PC-9 (cell line): ENCODE results near the gene DNAAF5. TPM values are rescaled to one million over a fixed set of nuclear protein-coding genes. Genes with fewer than 3 reads are reported as not detected.

ENCODE experiments used
- BruUV-seq: library from RNA; stranded (reverse); fragments of 400-500 nt; replicated peaks from 2 replicates; lab custom pipeline; 2021; lab: Mats Ljungman, UMichigan
- CTCF ChIA-PET: fragments of 300-600 bp; sonication (Branson Sonifier 250); formaldehyde crosslinking; loops from one replicate; lab custom pipeline; 2022; ENCODE audit warnings: antibody characterized with exemption; lab: Charles Lee
- POLR2A ChIA-PET: fragments of 300-600 bp; sonication (Branson Sonifier 250); formaldehyde crosslinking; loops from one replicate; lab custom pipeline; 2022; ENCODE audit warnings: antibody characterized with exemption; ENCODE audit not compliant: unreplicated experiment; lab: Charles Lee
- DNase-seq, 2 experiments: peaks; one replicate each; pipeline versions ENCODE4 v3.0.0 to v3.0.0-alpha.2; 2015 to 2022; ENCODE audit warnings: mixed read lengths in 1 of 2
- H2AFZ ChIP-seq: fragments of 200-600 bp; sonication (generic); 2 replicates; pipeline ENCODE4 v1.8.1; 2017; ENCODE audit warnings: antibody characterized with exemption
- H3F3A ChIP-seq: fragments of 200-600 bp; sonication (generic); 2 replicates; pipeline ENCODE4 v1.8.1; 2017; ENCODE audit warnings: antibody characterized with exemption, mild to moderate bottlenecking, low read depth; ENCODE audit not compliant: insufficient read depth
- H3K27ac ChIP-seq: fragments of 200-600 bp; sonication (generic); 2 replicates; pipeline ENCODE4 v1.6.1; 2016; ENCODE audit warnings: mixed run types
- H3K27me3 ChIP-seq: fragments of 200-600 bp; sonication (generic); 2 replicates; pipeline ENCODE4 v1.6.1; 2016; ENCODE audit warnings: low read depth, mixed run types; ENCODE audit not compliant: insufficient read depth
- H3K36me3 ChIP-seq: fragments of 200-600 bp; sonication (generic); 2 replicates; pipeline ENCODE4 v1.6.1; 2016; ENCODE audit warnings: low read depth, mixed run types
- H3K4me1 ChIP-seq: fragments of 200-600 bp; sonication (generic); replicated peaks from 2 replicates; pipeline ENCODE4 v1.6.1; 2016; ENCODE audit warnings: mixed run types; ENCODE audit not compliant: insufficient read depth
- H3K4me2 ChIP-seq: fragments of 200-600 bp; sonication (generic); 2 replicates; pipeline ENCODE4 v1.6.1; 2017; ENCODE audit warnings: mixed run types
- H3K4me3 ChIP-seq: fragments of 200-600 bp; sonication (generic); 2 replicates; pipeline ENCODE4 v1.6.1; 2016; ENCODE audit warnings: mixed run types
- H3K79me2 ChIP-seq: fragments of 200-600 bp; sonication (generic); 2 replicates; pipeline ENCODE4 v1.6.1; 2017; ENCODE audit warnings: low read depth, mixed run types
- H3K9me2 ChIP-seq: fragments of 200-600 bp; sonication (generic); 2 replicates; pipeline ENCODE4 v1.8.1; 2017; ENCODE audit warnings: mild to moderate bottlenecking; ENCODE audit not compliant: insufficient read depth
- H3K9me3 ChIP-seq: fragments of 200-600 bp; sonication (generic); 2 replicates; pipeline ENCODE4 v1.8.1; 2016; ENCODE audit warnings: low read depth; ENCODE audit not compliant: insufficient read depth
- H4K20me1 ChIP-seq: fragments of 200-600 bp; sonication (generic); 2 replicates; pipeline ENCODE4 v1.8.1; 2017; ENCODE audit not compliant: insufficient read depth
- CTCF ChIP-seq: fragments of 200-600 bp; sonication (generic); conservative IDR thresholded peaks from 2 replicates; pipeline ENCODE4 v1.6.1; 2017; ENCODE audit warnings: mixed run types, antibody characterized with exemption, mild to moderate bottlenecking, moderate library complexity
- EZH2 ChIP-seq: fragments of 200-600 bp; sonication (generic); IDR thresholded peaks from 2 replicates; pipeline ENCODE4 v1.8.0; 2017; ENCODE audit warnings: antibody characterized with exemption, low read depth
- intact Hi-C: fragments of 100-400 bp; cut with micrococcal nuclease; formaldehyde crosslinking; loops from one replicate; pipeline ENCODE4 v1.10.0; 2022; ENCODE audit not compliant: unreplicated experiment
- total RNA-seq: library from RNA; stranded (reverse); gene quantifications from 2 replicates; pipeline ENCODE4 v1.2.3, GENCODE V29; 2021

The DNAAF5 gene
- total RNA-seq, 1 experiment from 2014 or later, result 63.2 TPM

- no peak overlapping the region for H3K27ac ChIP-seq
- no peaks in the 10 kb centered on the region for H3K4me1 ChIP-seq
- POLR2A ChIA-PET, result no interaction called here
- H4K20me1 ChIP-seq, result 0 out of 2 replicates have a peak, but pooled peaks cover 3% of the 10 kb centered on the region
- no peak for DNase-seq
- peaks cover 26% of the 10 kb centered on the region for H3K36me3 ChIP-seq
- TF ChIP-seq CTCF, result no peak
- TF ChIP-seq EZH2, result no peak
- CTCF ChIA-PET, result no interaction called here
- no TSS peak for BruUV-seq
- no peaks in the 10 kb centered on the region for H3K27me3 ChIP-seq
- H3K9me2 ChIP-seq, result no peaks in the 10 kb centered on the region
- no peak overlapping the region for H3K4me2 ChIP-seq
- H2AFZ ChIP-seq, result no peak overlapping the region
- H3K9me3 ChIP-seq, result no peaks in the 10 kb centered on the region
- intact Hi-C loops, result no loop called here
- no peaks in the 10 kb centered on the region for H3K79me2 ChIP-seq
- no peak overlapping the region for H3K4me3 ChIP-seq
- peaks cover 5% of the 10 kb centered on the region; the same call in 1 of the 2 replicates for H3F3A ChIP-seq
These were observed 53.6 kb downstream of the DNAAF5 start for GRCh38 chr7:780081-780480.

DNA sequence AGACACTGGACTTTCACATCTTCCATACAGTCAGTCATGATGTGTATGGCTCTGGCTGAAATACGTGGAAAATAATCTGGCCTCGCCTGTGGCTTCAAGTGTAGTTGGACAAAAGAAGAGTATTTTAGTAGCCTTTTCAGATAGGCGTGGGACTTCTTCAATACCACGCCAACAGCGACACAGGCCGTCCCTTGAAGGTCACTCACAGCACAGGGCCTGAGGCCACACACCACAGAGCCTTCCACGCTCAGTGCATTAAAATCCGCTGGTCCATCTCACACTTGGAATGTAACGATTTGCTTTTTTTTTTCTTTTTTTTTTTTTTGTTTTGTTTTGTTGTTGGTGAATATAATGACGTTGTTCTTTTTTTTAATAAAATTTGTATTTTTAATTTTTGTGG, 54.0 kb downstream of the DNAAF5 start:
- Histone ChIP-seq H3K9me3 (no peaks in the 10 kb centered on the region), H3K4me2 (no peak overlapping the region), H3K36me3 (peaks cover 24% of the 10 kb centered on the region), H3K4me1 (no peaks in the 10 kb centered on the region), H3K9me2 (no peaks in the 10 kb centered on the region), H3F3A (peaks cover 4% of the 10 kb centered on the region; the same call in 1 of the 2 replicates), H3K27ac (no peak overlapping the region), H3K27me3 (no peaks in the 10 kb centered on the region), H4K20me1 (0 out of 2 replicates have a peak, but pooled peaks cover 3% of the 10 kb centered on the region), H3K79me2 (no peaks in the 10 kb centered on the region), H2AFZ (no peak overlapping the region), H3K4me3 (no peak overlapping the region)
- no peak for DNase-seq
- POLR2A ChIA-PET, result no interaction called here
- intact Hi-C loops, result no loop called here
- CTCF ChIA-PET, result no interaction called here
- BruUV-seq, result no TSS peak
- TF ChIP-seq EZH2, result no peak
- no peak for TF ChIP-seq CTCF

- no peaks in the 10 kb centered on the region for H3K4me1 ChIP-seq
- DNase-seq, result no peak
- peaks cover 5% of the 10 kb centered on the region; the same call in 1 of the 2 replicates for H4K20me1 ChIP-seq
- BruUV-seq, result no TSS peak
- intact Hi-C loops, result no loop called here
- TF ChIP-seq EZH2 (no peak), CTCF (no peak)
- no peaks in the 10 kb centered on the region for H3K27me3 ChIP-seq
- peaks cover 8% of the 10 kb centered on the region for H3F3A ChIP-seq
- H3K27ac ChIP-seq, result no peak overlapping the region
- H3K4me2 ChIP-seq, result no peak overlapping the region
- no peaks in the 10 kb centered on the region for H3K79me2 ChIP-seq
- ChIA-PET CTCF (no interaction called here), POLR2A (no interaction called here)
- no peak overlapping the region for H3K4me3 ChIP-seq
- no peaks in the 10 kb centered on the region for H3K9me3 ChIP-seq
- no peak overlapping the region for H2AFZ ChIP-seq
- H3K36me3 ChIP-seq, result peaks cover 19% of the 10 kb centered on the region
- H3K9me2 ChIP-seq, result no peaks in the 10 kb centered on the region
These were observed 54.8 kb downstream of the DNAAF5 start for GRCh38 chr7:781186-781849.
